HG03521 (cell line): Measurements from ENCODE around the gene CORIN.
"Not testable (repeated sequence)": the region's sequence is repeated elsewhere in the genome, so short reads cannot be mapped to it uniquely, and the experiment has no call there.

ENCODE experiments used
- ATAC-seq: cut with Tn5 transposase; IDR thresholded peaks from one replicate; pipeline ENCODE4 v1.9.1; 2021; ENCODE audit warnings: mild to moderate bottlenecking, moderate library complexity; ENCODE audit not compliant: unreplicated experiment

The CORIN gene

DNA sequence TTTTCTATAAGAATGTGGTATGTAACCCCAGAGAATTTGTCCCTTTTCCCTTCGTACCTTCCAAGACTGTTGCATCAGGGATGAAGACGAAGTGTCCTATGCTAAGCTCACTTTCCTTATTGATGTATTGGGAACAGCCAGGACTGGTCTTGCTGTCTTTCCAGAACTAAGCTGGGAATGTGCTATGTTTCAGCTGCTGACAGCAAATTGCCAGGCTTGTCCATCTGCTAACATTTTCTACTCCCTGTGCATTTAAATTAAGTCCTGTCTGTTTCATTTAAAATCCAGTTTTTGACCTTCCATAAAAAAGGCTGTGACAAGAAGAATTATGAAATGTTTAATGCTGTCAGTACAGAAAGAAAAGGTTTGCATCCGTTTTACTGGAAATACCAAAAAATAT, 264.9 kb downstream of the CORIN start:
- ATAC-seq: no peak

DNA sequence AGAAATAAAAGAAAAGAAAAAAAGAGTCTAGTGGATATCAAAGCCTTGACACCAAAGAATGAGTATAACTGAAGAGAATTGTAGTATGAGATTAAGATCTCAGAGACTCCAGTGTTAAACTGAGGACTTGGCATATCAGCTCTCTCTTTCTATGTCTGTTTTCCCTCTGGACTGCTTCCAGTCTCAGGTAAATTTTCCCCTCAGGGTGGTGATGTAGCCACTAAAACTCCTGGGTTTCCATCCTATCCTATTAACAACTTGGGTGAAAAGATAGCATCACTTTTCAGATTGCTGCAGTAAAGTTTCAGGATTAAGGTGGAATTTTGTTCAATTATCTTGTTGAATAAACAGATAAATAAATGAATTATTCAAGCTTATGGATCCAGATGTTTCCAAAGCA, 267.1 kb downstream of the CORIN start:
- no peak for ATAC-seq

DNA sequence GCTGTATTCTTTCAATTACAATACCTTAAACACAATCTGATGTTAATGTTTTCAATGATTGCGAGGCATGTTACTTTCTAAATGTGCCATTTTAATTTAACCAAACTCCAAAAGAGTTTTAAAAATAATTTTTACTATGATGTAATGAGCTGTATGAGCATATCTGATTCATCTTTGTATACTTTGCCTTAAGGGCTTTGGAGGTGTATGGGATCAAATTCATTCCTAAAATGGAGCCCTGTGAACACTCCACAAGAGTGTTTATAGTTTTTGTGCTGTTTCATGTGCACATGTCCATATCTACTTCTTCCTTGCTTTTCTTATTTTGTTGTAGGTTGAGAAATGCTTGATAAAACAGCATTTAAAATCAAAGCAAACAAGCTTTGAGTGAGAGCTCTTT, 270.4 kb downstream of the CORIN start:
- ATAC-seq: no peak

DNA sequence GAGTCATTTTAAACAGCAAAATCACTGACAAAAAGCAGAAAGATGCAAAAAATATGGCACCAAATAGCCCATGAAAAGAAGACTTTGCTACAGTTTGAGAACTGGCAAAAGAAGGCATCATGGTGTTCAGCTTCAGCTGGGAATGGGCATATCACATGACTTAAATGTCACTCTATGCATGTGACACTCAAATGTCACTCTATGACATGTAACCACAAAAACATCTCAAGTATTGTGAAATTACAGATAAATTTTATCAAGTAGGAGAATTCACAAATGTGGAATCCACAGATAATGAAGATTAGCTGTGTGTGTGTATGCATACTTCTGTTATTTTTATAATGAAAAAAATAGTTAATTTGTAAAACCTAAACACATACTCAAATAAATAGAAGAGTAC, 270.9 kb downstream of the CORIN start:
- ATAC-seq: no peak

DNA sequence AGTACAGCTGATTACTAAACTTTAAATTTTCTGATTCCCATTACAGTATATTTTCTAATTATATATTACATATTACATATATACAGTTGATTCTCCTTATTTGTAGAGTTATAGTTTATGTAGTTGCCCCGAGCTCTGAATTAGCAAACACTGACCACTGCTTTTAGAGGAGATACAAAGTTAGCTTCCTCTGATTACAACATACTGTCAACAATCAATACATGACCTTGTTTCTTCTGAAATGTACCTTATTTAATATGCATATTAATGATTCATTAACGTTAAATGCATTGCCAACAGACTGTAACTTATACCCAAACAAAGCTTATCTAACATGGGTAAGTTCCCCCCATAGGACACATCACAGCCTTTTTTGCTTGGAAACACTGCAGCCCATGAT, 271.3 kb downstream of the CORIN start:
- ATAC-seq: no peak

DNA sequence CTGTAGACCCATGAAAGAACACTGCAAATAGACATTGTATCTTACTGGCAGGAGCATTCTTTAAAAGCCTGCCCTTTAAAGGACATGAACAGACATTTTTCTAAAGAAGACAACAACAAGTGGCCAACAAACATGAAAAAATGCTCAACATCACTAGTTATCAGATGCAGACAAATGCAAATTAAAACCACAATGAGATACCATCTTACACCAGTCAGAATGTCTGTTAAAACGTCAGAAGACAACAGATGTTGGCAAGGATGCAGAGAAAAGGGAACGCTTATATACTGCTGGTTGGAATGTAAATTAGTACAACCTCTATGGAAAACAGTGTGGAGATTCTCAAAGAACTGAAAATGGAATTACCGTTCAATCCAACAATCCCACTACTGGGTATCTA, 275.6 kb downstream of the CORIN start:
- ATAC-seq: no peak

DNA sequence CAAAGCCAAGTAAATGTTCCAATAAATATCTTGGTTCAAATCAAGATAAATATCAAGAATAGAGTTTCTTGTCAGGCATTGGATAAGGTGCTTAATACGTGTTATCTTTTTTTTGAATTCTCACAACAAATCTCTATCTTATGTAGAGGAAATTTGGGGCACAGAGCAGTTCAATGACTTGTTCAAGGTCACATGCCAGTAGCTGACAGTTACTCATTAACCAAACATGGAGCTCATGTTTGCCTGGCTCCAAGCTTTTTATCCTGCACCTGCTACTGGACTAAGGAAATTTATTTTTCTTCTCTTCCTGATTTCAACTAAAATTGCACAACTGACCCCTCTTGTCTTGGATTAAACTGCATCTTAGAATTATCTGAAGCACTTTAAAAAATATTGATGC, 276.5 kb downstream of the CORIN start:
- ATAC-seq: no peak

DNA sequence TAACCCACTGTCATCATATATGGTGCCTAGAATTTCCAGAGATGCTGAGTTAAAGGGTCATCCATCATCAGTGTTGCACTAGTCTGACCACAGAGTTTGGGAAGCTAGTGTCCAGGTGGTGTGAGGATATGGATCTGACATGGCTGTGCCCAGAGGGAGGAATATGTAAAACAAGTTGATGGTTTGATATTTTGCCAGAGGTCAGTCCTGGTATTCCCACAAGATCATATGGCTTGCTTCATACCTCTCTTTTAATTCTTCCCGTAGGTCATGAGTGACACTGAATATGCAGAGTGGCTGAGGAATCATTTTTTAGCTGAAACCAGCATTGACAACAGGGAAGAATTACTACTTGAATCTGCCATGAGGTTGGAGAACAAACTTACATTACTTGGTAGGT, 277.2 kb downstream of the CORIN start:
- ATAC-seq: no peak

DNA sequence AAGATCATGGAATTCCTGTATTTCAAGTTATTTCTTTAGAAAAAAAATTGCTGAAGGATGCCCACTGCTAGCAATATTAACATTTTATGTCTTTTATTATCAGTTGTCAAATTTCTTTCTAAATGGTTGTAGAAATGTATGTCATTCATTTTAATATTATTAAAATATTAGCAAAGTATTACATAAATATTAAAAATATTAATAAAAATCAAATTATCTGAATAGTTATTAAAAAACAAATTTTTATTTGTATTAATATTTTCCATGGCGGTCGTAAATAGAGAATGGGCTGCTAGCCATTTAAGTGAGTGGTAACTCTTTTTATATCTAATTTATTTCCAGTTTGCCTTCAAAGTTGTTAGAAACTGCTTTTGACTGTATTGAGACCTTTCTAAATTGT, 280.6 kb downstream of the CORIN start:
- no peak for ATAC-seq

DNA sequence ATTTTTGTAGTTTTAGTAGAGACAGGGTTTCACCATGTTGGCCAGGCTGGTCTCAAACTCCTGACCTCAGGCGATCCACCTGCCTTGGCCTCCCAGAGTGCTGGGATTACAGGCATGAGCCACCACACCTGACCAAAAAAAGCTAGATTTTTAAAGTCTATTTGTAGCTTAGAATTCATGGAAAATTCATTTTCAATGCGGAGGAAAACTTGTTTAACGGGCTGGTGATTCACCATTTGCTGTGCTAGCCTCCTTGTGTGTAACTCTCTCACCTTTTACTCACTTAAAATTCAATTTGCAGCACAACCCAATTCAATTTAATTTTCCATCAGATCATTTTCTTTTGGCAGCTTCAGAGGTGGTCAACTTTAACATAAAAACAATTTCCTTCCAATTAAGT, 281.9 kb downstream of the CORIN start:
- not testable (repeated sequence) for ATAC-seq

DNA sequence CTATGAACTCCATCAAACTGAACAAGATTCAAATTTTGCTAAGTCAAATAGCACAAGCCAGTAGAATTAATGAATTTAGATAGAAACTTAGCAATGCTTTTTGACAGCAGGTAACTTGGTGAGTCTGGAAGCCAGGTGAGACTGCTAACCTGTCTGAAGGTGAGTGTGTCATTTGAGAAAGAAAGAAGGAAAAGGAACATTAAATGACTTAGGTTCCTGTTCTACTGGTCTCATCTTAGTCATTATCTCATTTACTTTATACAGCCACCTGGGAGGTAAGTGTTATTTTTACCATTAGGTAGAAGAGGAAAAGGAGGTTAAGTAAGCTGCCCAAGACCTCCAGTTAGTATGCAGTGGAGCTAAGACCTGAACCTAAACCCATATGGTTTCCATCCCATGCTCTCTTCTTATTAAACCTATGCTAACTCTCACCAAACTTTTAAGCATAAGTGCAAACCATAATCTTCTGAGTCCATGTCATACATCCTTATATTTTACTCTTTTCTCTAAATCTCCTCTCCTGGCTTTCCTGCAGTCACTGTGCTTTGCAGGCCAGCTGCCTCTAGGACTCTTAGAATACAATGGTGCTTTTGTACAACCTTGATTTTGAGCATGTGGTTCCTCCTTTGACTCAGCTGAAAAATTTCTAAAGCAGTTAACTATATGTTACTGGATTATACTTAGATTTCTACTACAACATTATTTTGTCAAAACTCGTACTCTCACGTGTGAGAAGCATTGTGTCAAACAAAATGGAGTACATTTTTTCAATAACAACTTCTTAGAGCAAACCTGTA, 284.3 kb downstream of the CORIN start:
- ATAC-seq: no peak

DNA sequence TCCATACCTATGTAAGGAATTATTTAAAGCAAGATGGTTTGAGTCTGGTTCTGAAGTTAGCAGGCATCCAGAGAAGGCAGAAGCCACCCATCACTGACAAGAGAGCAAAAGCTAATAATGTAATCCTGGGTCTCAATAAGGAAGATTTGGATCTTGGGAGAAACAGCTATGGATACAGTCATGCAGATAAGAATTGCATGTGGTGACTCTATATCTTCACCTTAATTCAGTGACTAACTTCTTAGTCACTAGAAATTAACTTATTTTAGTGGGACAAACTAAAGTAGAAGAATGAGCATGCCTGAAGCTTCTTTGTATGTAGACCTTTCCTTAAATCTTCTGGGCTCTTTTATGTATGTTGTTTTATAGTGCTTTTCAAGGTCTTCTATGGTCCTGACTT, 286.2 kb downstream of the CORIN start:
- ATAC-seq: no peak

DNA sequence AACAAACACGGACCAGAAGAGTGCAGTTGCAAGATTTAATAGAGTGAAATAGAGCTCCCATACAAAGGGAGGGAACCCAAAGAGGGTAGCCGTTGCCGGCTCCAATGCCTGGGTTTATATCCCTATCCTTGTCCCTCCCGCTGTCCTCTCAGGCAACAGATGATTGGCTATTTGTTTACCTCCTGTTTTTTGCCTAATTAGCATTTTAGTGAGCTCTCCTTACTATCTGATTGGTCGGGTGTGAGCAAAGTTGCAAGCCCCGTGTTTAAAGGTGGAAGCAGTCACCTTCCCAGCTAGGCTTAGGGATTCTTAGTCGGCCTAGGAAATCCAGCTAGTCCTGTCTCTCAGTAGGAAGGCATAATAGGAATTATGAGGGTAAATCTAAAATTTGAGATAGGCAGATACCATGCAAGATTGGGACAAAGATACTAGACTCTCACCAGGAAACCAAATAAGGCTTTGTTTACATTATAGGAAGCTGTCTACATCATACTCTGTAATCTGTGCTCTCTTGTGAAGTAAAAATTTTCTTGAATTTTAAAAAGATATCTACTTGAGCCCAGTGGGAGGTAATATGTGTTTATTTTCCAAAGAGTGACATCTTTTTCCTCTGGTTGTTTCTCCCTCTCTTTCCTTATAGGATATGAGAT, 286.8 kb downstream of the CORIN start:
- ATAC-seq: no peak

DNA sequence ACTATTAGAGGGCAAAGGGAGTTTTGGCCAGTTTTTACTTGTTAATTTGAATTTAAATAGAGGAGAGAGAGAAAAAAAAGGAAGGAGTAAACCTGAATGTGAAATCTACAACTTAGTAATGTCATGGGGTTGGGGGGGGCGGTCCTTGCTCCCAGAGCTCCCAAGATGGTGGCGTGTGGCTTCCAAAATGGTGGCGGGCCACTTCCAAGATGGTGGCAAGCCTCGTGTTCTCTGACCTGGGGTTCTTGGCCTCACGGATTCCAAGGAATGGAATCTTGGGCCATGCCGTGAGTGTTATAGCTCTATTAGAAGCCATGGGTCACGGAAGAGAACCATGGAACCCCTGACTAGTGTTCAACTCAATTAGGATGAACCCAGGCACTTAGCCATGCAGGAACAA, 287.5 kb downstream of the CORIN start:
- ATAC-seq: not testable (repeated sequence)
